Prostate gland (tissue), 2 donors: ENCODE measurements around the gene LTC4S.

ENCODE experiments used
- POLR2A ChIP-seq: fragments of 450-650 bp; IDR thresholded peaks from one replicate; pipeline ENCODE4 v1.6.1; 2016; ENCODE audit warnings: antibody characterized with exemption, mild to moderate bottlenecking
- POLR2AphosphoS5 ChIP-seq: sonication (generic); formaldehyde crosslinking; IDR thresholded peaks from one replicate; pipeline ENCODE4 v1.6.1; 2017; ENCODE audit warnings: antibody characterized with exemption
- TF ChIP-seq, protein P1 (sequence below), 4 experiments: fragments of 200-600 bp in 2 of 4; fragments of 450-650 bp in 2 of 4; sonication (generic) in 2 of 4; IDR thresholded peaks; 1 replicate in 3 of 4; 2 replicates in 1 of 4; pipeline ENCODE4 v1.5.1; 2016 to 2019; ENCODE audit warnings: antibody characterized with exemption in 4 of 4, mild to moderate bottlenecking in 2 of 4, moderate library complexity in 2 of 4

DNA sequence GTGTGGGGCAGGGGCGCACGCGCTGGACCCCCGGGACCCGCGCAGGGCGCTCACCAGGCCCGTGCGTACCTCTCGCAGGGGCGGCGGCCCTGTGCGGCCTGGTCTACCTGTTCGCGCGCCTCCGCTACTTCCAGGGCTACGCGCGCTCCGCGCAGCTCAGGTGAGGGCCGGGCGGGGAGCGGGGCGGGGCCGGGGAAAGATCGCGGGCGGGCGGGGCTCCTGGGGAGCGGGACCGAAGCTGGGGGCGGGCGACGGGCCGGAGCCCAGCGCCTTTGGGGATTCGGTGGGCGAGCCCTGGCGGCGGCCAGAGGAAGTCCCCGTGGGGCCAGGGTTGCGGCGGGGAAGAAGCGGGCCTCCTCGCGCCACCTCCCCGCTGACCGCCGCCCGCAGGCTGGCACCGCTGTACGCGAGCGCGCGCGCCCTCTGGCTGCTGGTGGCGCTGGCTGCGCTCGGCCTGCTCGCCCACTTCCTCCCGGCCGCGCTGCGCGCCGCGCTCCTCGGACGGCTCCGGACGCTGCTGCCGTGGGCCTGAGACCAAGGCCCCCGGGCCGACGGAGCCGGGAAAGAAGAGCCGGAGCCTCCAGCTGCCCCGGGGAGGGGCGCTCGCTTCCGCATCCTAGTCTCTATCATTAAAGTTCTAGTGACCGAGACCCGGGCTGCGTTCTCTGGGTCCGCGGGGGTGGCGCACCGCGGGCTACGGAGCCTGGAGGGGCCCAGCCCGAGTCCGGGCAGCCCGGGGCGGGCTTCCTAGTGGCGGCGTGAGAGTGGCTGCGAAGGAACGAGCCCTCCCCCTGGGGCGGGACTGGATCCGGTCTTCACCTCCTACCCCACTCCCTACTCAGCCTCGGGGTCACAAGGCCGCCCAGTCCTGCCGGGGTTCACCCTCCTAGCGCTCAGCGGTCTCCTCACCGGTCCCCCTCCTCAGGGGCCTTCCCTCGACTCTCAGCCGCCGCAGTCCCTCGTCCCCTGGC is 2.4 kb downstream of the LTC4S start:
- TF ChIP-seq, protein P1, sequence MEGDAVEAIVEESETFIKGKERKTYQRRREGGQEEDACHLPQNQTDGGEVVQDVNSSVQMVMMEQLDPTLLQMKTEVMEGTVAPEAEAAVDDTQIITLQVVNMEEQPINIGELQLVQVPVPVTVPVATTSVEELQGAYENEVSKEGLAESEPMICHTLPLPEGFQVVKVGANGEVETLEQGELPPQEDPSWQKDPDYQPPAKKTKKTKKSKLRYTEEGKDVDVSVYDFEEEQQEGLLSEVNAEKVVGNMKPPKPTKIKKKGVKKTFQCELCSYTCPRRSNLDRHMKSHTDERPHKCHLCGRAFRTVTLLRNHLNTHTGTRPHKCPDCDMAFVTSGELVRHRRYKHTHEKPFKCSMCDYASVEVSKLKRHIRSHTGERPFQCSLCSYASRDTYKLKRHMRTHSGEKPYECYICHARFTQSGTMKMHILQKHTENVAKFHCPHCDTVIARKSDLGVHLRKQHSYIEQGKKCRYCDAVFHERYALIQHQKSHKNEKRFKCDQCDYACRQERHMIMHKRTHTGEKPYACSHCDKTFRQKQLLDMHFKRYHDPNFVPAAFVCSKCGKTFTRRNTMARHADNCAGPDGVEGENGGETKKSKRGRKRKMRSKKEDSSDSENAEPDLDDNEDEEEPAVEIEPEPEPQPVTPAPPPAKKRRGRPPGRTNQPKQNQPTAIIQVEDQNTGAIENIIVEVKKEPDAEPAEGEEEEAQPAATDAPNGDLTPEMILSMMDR (IDR thresholded peaks at IDR 0.05) = peak; percentile 86 to 96 (median 92)
- peak; percentile 44 for TF ChIP-seq POLR2A
- peak; percentile 54 for TF ChIP-seq POLR2AphosphoS5
